Measurements from ENCODE around the gene CAMK1G.
A peak's percentile ranks its signal among the peaks of the same experiment; 100 is the strongest.

The CAMK1G gene

GRCh38 chr1:209585672-209586071 is 2.2 kb downstream of the CAMK1G start:
- peak; percentile 11 for ATAC-seq
- H3K4me3 Mint-ChIP-seq, result no peak overlapping the region
- no peak for DNase-seq (ENCODE audit: low spot score in 2 of 2)

GRCh38 chr1:209586221-209586740 is 2.8 kb downstream of the CAMK1G start:
- Mint-ChIP-seq H3K27ac (no peak overlapping the region), H3K4me1 (no peaks in the 10 kb centered on the region), H3K4me3 (no peak overlapping the region), H3K9me3 (no peaks in the 10 kb centered on the region), H3K36me3 (no peaks in the 10 kb centered on the region)
- DNase-seq (ENCODE audit: low spot score in 2 of 2), result no peak
- ATAC-seq, result no peak

More at GRCh38 chr1:209585672-209586071, 2.2 kb downstream of the CAMK1G start:
- Mint-ChIP-seq H3K9me3 (no peaks in the 10 kb centered on the region), H3K27ac (no peak overlapping the region), H3K36me3 (no peaks in the 10 kb centered on the region), H3K4me1 (no peaks in the 10 kb centered on the region)

- ATAC-seq (no peak), DNase-seq (ENCODE audit: low spot score in 2 of 2) (no peak)
- no peak overlapping the region for H3K27ac Mint-ChIP-seq
- H3K9me3 Mint-ChIP-seq, result no peaks in the 10 kb centered on the region
- no peaks in the 10 kb centered on the region for H3K36me3 Mint-ChIP-seq
- no peaks in the 10 kb centered on the region for H3K4me1 Mint-ChIP-seq
- no peak overlapping the region for H3K4me3 Mint-ChIP-seq
Measured at GRCh38 chr1:209587789-209588188, 4.3 kb downstream of the CAMK1G start.

GRCh38 chr1:209589440-209589839 is 5.9 kb downstream of the CAMK1G start:
- Mint-ChIP-seq H3K4me3 (no peak overlapping the region), H3K36me3 (no peaks in the 10 kb centered on the region), H3K9me3 (no peaks in the 10 kb centered on the region), H3K27ac (no peak overlapping the region), H3K4me1 (no peaks in the 10 kb centered on the region)
- ATAC-seq (peak; percentile 37), DNase-seq (ENCODE audit: low spot score in 2 of 2) (no peak)

GRCh38 chr1:209589863-209590262 is 6.3 kb downstream of the CAMK1G start:
- Mint-ChIP-seq H3K4me1 (no peaks in the 10 kb centered on the region), H3K9me3 (no peaks in the 10 kb centered on the region), H3K36me3 (no peaks in the 10 kb centered on the region), H3K4me3 (no peak overlapping the region), H3K27ac (no peak overlapping the region)
- ATAC-seq (no peak), DNase-seq (ENCODE audit: low spot score in 2 of 2) (no peak)

GRCh38 chr1:209590405-209590804 is 6.9 kb downstream of the CAMK1G start:
- no peaks in the 10 kb centered on the region for H3K4me1 Mint-ChIP-seq
- H3K9me3 Mint-ChIP-seq, result no peaks in the 10 kb centered on the region
- no peak overlapping the region for H3K4me3 Mint-ChIP-seq
- ATAC-seq (no peak), DNase-seq (ENCODE audit: low spot score in 2 of 2) (no peak)
- H3K36me3 Mint-ChIP-seq, result no peaks in the 10 kb centered on the region
- no peak overlapping the region for H3K27ac Mint-ChIP-seq

- H3K36me3 Mint-ChIP-seq, result no peaks in the 10 kb centered on the region
- ATAC-seq (no peak), DNase-seq (ENCODE audit: low spot score in 2 of 2) (no peak)
- no peaks in the 10 kb centered on the region for H3K4me1 Mint-ChIP-seq
- no peaks in the 10 kb centered on the region for H3K9me3 Mint-ChIP-seq
- no peak overlapping the region for H3K4me3 Mint-ChIP-seq
- H3K27ac Mint-ChIP-seq, result no peak overlapping the region
Measured at GRCh38 chr1:209593747-209594146, 10.2 kb downstream of the CAMK1G start.

GRCh38 chr1:209594440-209594839 is 10.9 kb downstream of the CAMK1G start:
- Mint-ChIP-seq H3K4me3 (no peak overlapping the region), H3K4me1 (no peaks in the 10 kb centered on the region), H3K27ac (no peak overlapping the region), H3K9me3 (no peaks in the 10 kb centered on the region), H3K36me3 (no peaks in the 10 kb centered on the region)
- ATAC-seq, result no peak
- no peak for DNase-seq (ENCODE audit: low spot score in 2 of 2)

- H3K9me3 Mint-ChIP-seq, result no peaks in the 10 kb centered on the region
- DNase-seq (ENCODE audit: low spot score in 2 of 2), result no peak
- no peaks in the 10 kb centered on the region for H3K4me1 Mint-ChIP-seq
- no peaks in the 10 kb centered on the region for H3K36me3 Mint-ChIP-seq
- no peak overlapping the region for H3K27ac Mint-ChIP-seq
- no peak overlapping the region for H3K4me3 Mint-ChIP-seq
- ATAC-seq, result no peak
Measured at GRCh38 chr1:209595028-209595427, 11.5 kb downstream of the CAMK1G start.

GRCh38 chr1:209595599-209596285 is 12.2 kb downstream of the CAMK1G start:
- DNase-seq (ENCODE audit: low spot score in 2 of 2), result no peak
- Mint-ChIP-seq H3K27ac (no peak overlapping the region), H3K4me1 (no peaks in the 10 kb centered on the region), H3K36me3 (no peaks in the 10 kb centered on the region), H3K9me3 (no peaks in the 10 kb centered on the region), H3K4me3 (no peak overlapping the region)
- ATAC-seq, result peak; percentile 22

- DNase-seq (ENCODE audit: low spot score in 2 of 2), result no peak
- H3K4me1 Mint-ChIP-seq, result no peaks in the 10 kb centered on the region
- no peaks in the 10 kb centered on the region for H3K9me3 Mint-ChIP-seq
- ATAC-seq, result no peak
- no peak overlapping the region for H3K4me3 Mint-ChIP-seq
- no peak overlapping the region for H3K27ac Mint-ChIP-seq
- no peaks in the 10 kb centered on the region for H3K36me3 Mint-ChIP-seq
Measured at GRCh38 chr1:209597499-209597898, 14.0 kb downstream of the CAMK1G start.

GRCh38 chr1:209598227-209598626 is 14.7 kb downstream of the CAMK1G start:
- no peak overlapping the region for H3K27ac Mint-ChIP-seq
- no peak for DNase-seq (ENCODE audit: low spot score in 2 of 2)
- peak; percentile 31 for ATAC-seq
- no peaks in the 10 kb centered on the region for H3K36me3 Mint-ChIP-seq
- H3K4me3 Mint-ChIP-seq, result no peak overlapping the region
- no peaks in the 10 kb centered on the region for H3K4me1 Mint-ChIP-seq
- no peaks in the 10 kb centered on the region for H3K9me3 Mint-ChIP-seq

- no peak for ATAC-seq
- Mint-ChIP-seq H3K9me3 (no peaks in the 10 kb centered on the region), H3K36me3 (no peaks in the 10 kb centered on the region), H3K4me3 (no peak overlapping the region), H3K4me1 (no peaks in the 10 kb centered on the region), H3K27ac (no peak overlapping the region)
- no peak for DNase-seq (ENCODE audit: low spot score in 2 of 2)
Measured at GRCh38 chr1:209600541-209600940, 17.0 kb downstream of the CAMK1G start.

- peak; percentile 74 for ATAC-seq
- Mint-ChIP-seq H3K4me3 (no peak overlapping the region), H3K4me1 (no peaks in the 10 kb centered on the region), H3K27ac (no peak overlapping the region), H3K36me3 (no peaks in the 10 kb centered on the region), H3K9me3 (no peaks in the 10 kb centered on the region)
- no peak for DNase-seq (ENCODE audit: low spot score in 2 of 2)
Measured at GRCh38 chr1:209601809-209602657, 18.5 kb downstream of the CAMK1G start.

- H3K9me3 Mint-ChIP-seq, result no peaks in the 10 kb centered on the region
- H3K27ac Mint-ChIP-seq, result no peak overlapping the region
Measured at GRCh38 chr1:209603877-209604276, 20.4 kb downstream of the CAMK1G start.

More at GRCh38 chr1:209603877-209604276, 20.4 kb downstream of the CAMK1G start:
- no peaks in the 10 kb centered on the region for H3K4me1 Mint-ChIP-seq
- ATAC-seq (no peak), DNase-seq (ENCODE audit: low spot score in 2 of 2) (no peak)
- no peak overlapping the region for H3K4me3 Mint-ChIP-seq
- no peaks in the 10 kb centered on the region for H3K36me3 Mint-ChIP-seq

All from stimulated activated effector memory CD8-positive, alpha-beta T cell treated with anti-CD3 and anti-CD28 coated beads, Interleukin-12 subunit alpha, Interleukin-12 subunit beta, amount 100 ng/mL, for 72 hours (primary cell).